Suprapubic skin (tissue), 3 donors: ENCODE results near the gene HM13.

ENCODE experiments used
- CTCF ChIP-seq, 2 donors: fragments of 200-600 bp in 1 of 2; fragments of 450-650 bp in 1 of 2; sonication (generic) in 1 of 2; IDR thresholded peaks; one replicate each; pipeline ENCODE4 v1.5.1; 2016 to 2019; ENCODE audit warnings: antibody characterized with exemption in 2 of 2, mild to moderate bottlenecking in 1 of 2, moderate library complexity in 1 of 2
- POLR2A ChIP-seq, 2 donors: fragments of 450-650 bp; IDR thresholded peaks; one replicate each; pipeline ENCODE4 v1.6.1; 2017; ENCODE audit warnings: antibody characterized with exemption in 2 of 2, mild to moderate bottlenecking in 2 of 2, moderate library complexity in 2 of 2

GRCh38 chr20:31595380-31595653, 81.1 kb downstream of the HM13 start:
- TF ChIP-seq POLR2A (IDR thresholded peaks at IDR 0.05) (no peak), CTCF (IDR thresholded peaks at IDR 0.05) (no peak)
